Stimulated activated CD4-positive, alpha-beta T cell treated with anti-CD3 and anti-CD28 coated beads, Interleukin-12 subunit alpha, Interleukin-12 subunit beta, amount 100 ng/mL, for 4 hours (primary cell): ENCODE results near the gene KLHL15.
"Not testable (repeated sequence)": the region's sequence is repeated elsewhere in the genome, so short reads cannot be mapped to it uniquely, and the experiment has no call there.

Experiments used
- DNase-seq: peaks from one replicate; pipeline ENCODE4 v3.0.0-alpha.2; 2020

Gene KLHL15

GRCh38 chrX:24014388-24015018 is 12.5 kb downstream of the KLHL15 start:
- DNase-seq = peak; percentile 23

GRCh38 chrX:24012266-24012665 is 14.7 kb downstream of the KLHL15 start:
- DNase-seq = no peak

- no peak for DNase-seq
Measured at GRCh38 chrX:24005867-24006266, 21.1 kb downstream of the KLHL15 start.

- DNase-seq = no peak
Measured at GRCh38 chrX:24005028-24005427, 22.0 kb downstream of the KLHL15 start.

- no peak for DNase-seq
Measured at GRCh38 chrX:24002792-24003191, 24.2 kb downstream of the KLHL15 start.

GRCh38 chrX:24002167-24002566 is 24.8 kb downstream of the KLHL15 start:
- DNase-seq = no peak

GRCh38 chrX:23999671-24000070 is 27.3 kb downstream of the KLHL15 start:
- no peak for DNase-seq

GRCh38 chrX:23993012-23993633 is 33.9 kb downstream of the KLHL15 start:
- DNase-seq = no peak

GRCh38 chrX:23992431-23992830 is 34.6 kb downstream of the KLHL15 start:
- no peak for DNase-seq

- no peak for DNase-seq
Measured at GRCh38 chrX:23990455-23990854, 36.5 kb downstream of the KLHL15 start.

GRCh38 chrX:23989689-23990088 is 37.3 kb downstream of the KLHL15 start:
- no peak for DNase-seq

- no peak for DNase-seq
Measured at GRCh38 chrX:23982891-23983290, 44.1 kb downstream of the KLHL15 start.

- no peak for DNase-seq
Measured at GRCh38 chrX:23981711-23982110, 45.3 kb downstream of the KLHL15 start.

- DNase-seq = no peak
Measured at GRCh38 chrX:23981222-23981621, 45.8 kb downstream of the KLHL15 start.

- DNase-seq = no peak
Measured at GRCh38 chrX:23980011-23980441, 47.0 kb downstream of the KLHL15 start.

- no peak for DNase-seq
Measured at GRCh38 chrX:23978491-23978890, 48.5 kb downstream of the KLHL15 start.

GRCh38 chrX:23965630-23966029 is 61.4 kb downstream of the KLHL15 start:
- not testable (repeated sequence) for DNase-seq

GRCh38 chrX:23964191-23964590 is 62.8 kb downstream of the KLHL15 start:
- DNase-seq = no peak

GRCh38 chrX:23959781-23960180 is 67.2 kb downstream of the KLHL15 start:
- no peak for DNase-seq

GRCh38 chrX:23954396-23954795 is 72.6 kb downstream of the KLHL15 start:
- DNase-seq = no peak

- no peak for DNase-seq
Measured at GRCh38 chrX:23953908-23954269, 73.1 kb downstream of the KLHL15 start.

- DNase-seq = peak; percentile 1
Measured at GRCh38 chrX:23952984-23953907, 73.7 kb downstream of the KLHL15 start.

GRCh38 chrX:23952391-23952790 is 74.6 kb downstream of the KLHL15 start:
- no peak for DNase-seq

- no peak for DNase-seq
Measured at GRCh38 chrX:23945206-23945605, 81.8 kb downstream of the KLHL15 start.
